Cortex of kidney (tissue), 1 donor: ENCODE data around the gene ITPRID2.
"Not testable (repeated sequence)": the region's sequence is repeated elsewhere in the genome, so short reads cannot be mapped to it uniquely, and the experiment has no call there.

Experiments
- DNase-seq: peaks from one replicate; lab custom pipeline; 2025; lab: John Stamatoyannopoulos, UW

ITPRID2 gene

DNA sequence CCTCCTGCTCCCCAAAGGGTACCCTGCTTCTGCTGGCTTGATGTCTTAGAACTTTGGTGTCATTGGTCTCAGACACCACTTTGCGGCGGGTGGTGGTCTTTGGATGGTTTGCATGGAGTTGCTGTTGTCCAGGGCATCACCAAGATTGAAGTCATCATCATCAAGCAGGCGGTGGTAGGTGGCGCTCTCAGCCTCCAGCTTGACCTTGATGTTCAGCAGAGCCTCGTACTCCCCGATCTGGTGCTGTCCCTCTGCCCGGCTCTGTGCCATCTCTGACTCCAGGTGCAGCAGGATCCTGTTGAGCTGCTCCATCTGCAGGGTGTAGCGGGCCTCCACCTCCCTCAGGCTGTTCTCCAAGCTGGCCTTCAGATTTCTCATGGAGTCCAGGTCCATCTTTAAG, 69.6 kb downstream of the ITPRID2 start:
- not testable (repeated sequence) for DNase-seq

DNA sequence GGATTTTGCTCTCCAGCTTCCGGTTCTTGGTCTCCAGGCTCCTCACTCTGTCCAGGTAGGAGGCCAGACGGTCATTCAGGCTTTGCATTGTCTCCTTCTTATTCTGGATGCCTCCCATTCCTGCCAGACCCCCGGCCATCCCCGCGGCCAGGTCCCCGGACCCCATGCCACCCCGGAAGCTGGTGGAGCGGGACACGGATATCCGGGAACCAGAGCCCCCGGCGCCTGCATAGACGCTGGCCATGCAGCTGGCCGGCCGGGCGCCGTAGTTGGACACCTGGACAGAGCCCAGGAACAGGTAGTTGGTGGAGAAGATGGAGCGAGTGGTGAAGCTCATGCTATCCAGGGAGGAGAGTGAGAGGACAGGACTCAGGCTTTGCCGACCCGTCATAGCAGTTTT, 70.6 kb downstream of the ITPRID2 start:
- DNase-seq: no peak

DNA sequence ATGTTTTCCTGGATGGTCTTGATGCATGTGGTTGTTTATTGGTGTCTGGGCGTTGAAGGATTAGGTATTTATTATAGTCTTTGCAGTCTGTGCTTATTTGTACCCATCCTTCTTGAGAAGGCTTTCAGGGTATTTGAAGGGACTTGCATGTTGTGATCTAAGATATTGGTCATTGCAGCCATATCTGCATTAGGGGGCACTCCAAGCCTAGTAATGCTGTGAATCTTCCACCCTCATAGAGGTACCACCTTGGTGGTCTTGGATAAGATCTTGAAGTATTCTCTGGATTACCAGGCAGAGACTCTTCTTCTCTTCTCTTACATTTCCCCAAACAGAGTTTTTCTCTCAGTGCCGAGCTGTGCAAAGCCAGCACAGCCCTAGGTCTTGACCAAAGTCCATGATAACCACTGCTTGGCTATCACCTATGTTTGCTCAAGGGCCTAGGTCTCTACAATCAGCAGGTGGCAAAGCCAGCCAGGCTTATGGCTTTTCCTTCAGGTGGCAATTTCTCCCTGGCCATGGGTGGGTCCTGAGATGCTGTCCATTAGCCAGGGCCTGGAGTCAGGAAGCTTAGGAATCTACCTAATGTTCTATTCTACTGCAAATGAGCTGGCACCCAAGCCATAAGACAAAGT, 78.7 kb downstream of the ITPRID2 start:
- DNase-seq: no peak

DNA sequence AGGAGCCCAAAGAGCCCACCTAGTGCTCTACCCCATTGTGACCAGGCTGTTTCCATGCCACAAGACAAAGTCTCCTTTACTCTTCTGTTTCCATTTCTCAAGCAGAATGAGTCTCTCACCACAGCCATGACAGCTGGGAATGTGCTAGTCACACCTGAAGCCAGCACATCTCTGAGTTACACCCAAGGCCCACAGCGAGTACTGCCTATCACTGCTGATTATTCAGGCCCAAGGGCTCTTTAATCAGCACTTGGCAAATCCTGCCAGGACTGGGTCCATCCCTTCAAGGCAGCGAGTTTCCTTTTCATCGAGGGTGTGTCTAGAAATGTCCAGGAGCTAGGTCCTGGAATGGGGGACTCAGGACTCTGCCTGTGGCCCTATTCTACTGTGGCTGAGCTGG, 79.5 kb downstream of the ITPRID2 start:
- no peak for DNase-seq

DNA sequence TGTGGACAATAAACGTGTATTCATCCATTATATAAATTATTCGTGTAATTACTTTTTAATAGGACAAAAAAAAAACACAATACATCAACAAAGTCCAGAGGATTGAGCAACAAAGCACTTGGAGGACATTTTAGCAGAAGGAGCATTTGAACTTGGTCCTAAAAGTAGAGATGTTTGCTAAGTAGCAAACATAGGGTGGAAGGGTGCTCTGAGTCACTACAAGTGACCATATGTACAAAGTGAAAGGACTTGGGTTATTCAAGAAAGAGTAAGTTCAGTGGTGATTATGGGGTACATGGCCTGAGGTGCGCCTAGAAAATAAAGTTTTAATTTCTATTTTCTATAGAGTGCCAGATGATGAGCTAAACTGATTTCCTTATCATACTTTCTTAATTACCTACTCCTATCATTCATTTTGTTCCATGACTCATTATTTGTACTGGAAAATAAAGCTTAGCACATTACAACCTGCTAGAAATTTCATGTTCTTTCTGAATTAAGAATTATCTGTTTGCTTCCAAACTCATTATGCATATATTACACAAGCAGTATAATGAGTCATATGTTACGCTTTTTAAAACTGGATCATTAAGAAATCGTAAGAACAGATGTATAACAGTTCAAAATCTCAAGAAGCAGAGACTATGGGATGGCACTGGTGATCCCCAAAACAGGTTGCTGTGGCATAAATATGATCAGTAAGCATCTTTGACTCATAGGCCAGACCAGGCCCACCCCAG, 81.1 kb downstream of the ITPRID2 start:
- DNase-seq: no peak

DNA sequence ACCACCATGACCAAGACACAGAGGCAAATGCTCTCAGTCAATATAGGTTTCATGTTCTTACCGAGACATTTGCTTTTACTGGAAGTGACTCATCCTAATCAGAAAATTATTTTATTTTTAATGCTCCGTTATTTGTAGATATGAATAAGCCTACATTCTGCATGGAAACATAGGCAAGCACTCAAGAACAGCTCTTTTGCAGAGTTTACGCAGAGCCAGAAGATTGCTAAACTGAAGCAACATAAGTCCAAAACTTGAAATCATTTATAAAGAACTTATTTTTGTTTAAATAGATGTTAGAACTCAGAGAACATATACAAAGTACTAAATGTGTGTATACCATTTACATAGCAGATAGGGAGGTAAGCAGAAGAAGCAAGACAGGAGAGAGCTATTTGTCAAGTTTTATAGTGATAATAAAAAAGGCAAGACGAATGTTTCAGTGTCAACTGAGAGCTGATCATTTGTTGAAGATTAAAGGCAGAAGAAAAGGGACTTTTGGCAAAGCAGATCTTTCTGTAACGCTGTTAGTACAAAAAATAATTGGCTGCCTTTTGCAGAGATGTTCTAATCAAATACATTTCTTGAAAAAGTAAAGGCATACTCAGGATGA, 81.7 kb downstream of the ITPRID2 start:
- no peak for DNase-seq

DNA sequence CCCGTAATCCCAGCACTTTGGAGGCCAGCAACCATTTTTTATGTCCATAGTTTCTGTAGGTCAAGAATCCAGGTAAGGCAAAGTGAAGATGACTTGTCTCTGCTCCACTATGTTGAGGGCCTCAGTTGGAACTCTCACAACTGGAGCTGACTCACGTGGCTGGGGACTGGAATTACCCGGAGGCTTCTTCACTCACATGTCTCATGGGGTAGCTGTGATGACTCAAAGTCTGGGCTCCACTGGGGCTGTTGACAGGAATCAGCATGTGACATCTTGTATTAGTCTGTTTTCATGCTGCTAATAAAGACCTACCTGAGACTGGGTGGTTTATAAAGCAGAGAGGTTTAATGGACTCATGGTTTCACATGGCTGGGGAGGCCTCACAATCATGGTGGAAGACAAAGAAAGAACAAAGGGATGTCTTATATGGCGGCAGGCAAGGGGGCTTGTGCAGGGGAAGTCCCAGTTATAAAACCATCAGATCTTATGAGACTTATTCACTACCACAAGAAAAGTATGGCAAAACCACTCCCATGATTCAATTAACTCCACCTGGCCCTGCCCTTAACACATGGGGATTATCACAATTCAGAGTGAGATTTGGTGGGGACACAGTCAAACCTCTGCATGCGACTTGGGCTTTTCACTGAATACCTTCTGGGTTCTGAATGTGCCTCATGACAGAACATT, 86.3 kb downstream of the ITPRID2 start:
- no peak for DNase-seq

DNA sequence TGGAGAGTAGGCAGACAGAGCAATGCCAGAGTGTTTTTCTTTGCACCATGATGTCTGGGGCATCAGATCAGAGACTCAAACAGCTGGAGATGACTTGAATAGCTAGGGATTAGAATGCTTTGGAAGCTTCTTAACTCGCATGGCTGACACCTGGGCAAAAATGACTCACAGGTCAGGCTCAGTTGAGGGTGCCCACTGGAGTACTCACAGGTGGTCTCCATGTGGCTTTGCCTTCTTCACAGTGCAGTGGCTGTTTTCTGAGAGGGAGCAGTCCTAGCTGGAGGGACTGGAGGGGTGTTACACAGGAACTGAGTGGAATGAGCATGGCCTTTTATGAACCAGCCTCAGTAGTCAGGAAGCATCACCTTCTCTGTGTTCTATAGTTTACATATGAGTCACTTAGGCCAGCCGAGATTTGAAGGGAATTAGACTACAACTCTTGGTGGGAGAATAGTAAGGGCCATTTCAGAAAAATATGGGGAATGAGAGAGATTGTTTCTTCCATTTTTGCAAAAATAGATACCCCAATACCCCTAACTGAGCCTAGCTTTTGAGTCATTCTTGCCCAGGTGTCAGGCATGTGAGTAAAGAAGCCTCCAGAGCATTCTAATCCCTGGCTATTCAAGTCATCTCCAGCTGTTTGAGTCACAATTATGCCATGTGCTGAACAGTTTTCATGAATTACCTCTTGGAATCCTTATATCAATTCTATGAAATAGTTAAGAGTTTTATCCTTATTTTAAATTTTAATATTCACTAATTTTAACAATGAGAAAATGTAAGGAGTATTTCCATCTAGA, 87.0 kb downstream of the ITPRID2 start:
- no peak for DNase-seq
